Effector CD8-positive, alpha-beta T cell (primary cell): ENCODE results near the gene SART3.
"Not testable (repeated sequence)": the region's sequence is repeated elsewhere in the genome, so short reads cannot be mapped to it uniquely, and the experiment has no call there.

Experiments
- DNase-seq: peaks from one replicate; lab custom pipeline; 2025; lab: John Stamatoyannopoulos, UW

SART3 gene

GRCh38 chr12:108596854-108597558 is 36.0 kb upstream of the SART3 start:
- DNase-seq = no peak

- DNase-seq = no peak
These were observed 35.0 kb upstream of the SART3 start for GRCh38 chr12:108595711-108596647.

- no peak for DNase-seq
These were observed 34.2 kb upstream of the SART3 start for GRCh38 chr12:108594960-108595710.

GRCh38 chr12:108594323-108594903 is 33.4 kb upstream of the SART3 start:
- DNase-seq = no peak

GRCh38 chr12:108592033-108592909 is 31.3 kb upstream of the SART3 start:
- no peak for DNase-seq

GRCh38 chr12:108591267-108591980 is 30.5 kb upstream of the SART3 start:
- no peak for DNase-seq

GRCh38 chr12:108590463-108590862 is 29.5 kb upstream of the SART3 start:
- not testable (repeated sequence) for DNase-seq

- DNase-seq = no peak
These were observed 28.9 kb upstream of the SART3 start for GRCh38 chr12:108589840-108590229.

GRCh38 chr12:108589028-108589839 is 28.3 kb upstream of the SART3 start:
- DNase-seq = no peak

- DNase-seq = no peak
These were observed 26.9 kb upstream of the SART3 start for GRCh38 chr12:108587826-108588225.

- no peak for DNase-seq
These were observed 25.3 kb upstream of the SART3 start for GRCh38 chr12:108586306-108586705.

- DNase-seq = no peak
These were observed 24.9 kb upstream of the SART3 start for GRCh38 chr12:108585864-108586263.

GRCh38 chr12:108584456-108585065 is 23.6 kb upstream of the SART3 start:
- no peak for DNase-seq

GRCh38 chr12:108583991-108584390 is 23.0 kb upstream of the SART3 start:
- no peak for DNase-seq

GRCh38 chr12:108582978-108583770 is 22.2 kb upstream of the SART3 start:
- no peak for DNase-seq

- DNase-seq = no peak
These were observed 21.5 kb upstream of the SART3 start for GRCh38 chr12:108582509-108582908.

GRCh38 chr12:108581311-108582227 is 20.6 kb upstream of the SART3 start:
- DNase-seq = no peak
